H1 (cell line): Measurements from ENCODE around the gene GRID2. TPM values are rescaled to one million over a fixed set of nuclear protein-coding genes. Genes with fewer than 3 reads are reported as not detected.

Experiments
- CTCF ChIA-PET: fragments of 300-600 bp; sonication (Branson Sonifier 250); formaldehyde crosslinking; loops from one replicate; lab custom pipeline; 2021; ENCODE audit not compliant: partially characterized antibody; lab: Charles Lee
- POLR2A ChIA-PET: fragments of 300-600 bp; sonication (Branson Sonifier 250); formaldehyde crosslinking; loops from one replicate; lab custom pipeline; 2021; ENCODE audit warnings: inconsistent platforms; ENCODE audit not compliant: partially characterized antibody; lab: Charles Lee
- DNase-seq, 2 experiments: peaks; one replicate each; pipeline versions ENCODE4 v3.0.0 to v3.0.0-alpha.2; 2010 to 2022; ENCODE audit warnings: low spot score in 2 of 2, low read depth in 1 of 2, mixed read lengths in 1 of 2
- FAIRE-seq: peaks from 2 replicates; lab custom pipeline; 2011; peaks lifted over from hg19 to GRCh38; lab: Jason Lieb, UNC
- H2AFZ ChIP-seq: 2 replicates; pipeline ENCODE4 v1.8.1; 2012; ENCODE audit warnings: low read length, inconsistent platforms
- H2AK5ac ChIP-seq: 2 replicates; pipeline ENCODE4 v1.6.1; 2013; ENCODE audit warnings: low read depth, low read length
- H2BK120ac ChIP-seq: replicated peaks from 2 replicates; pipeline ENCODE3; 2013; ENCODE audit warnings: low read depth, low read length, inconsistent platforms
- H2BK12ac ChIP-seq: 2 replicates; pipeline ENCODE4 v1.6.1; 2013; ENCODE audit warnings: low read depth, low read length
- H2BK15ac ChIP-seq: 2 replicates; pipeline ENCODE4 v1.6.1; 2013; ENCODE audit warnings: low read length
- H2BK20ac ChIP-seq: 2 replicates; pipeline ENCODE4 v1.6.1; 2013; ENCODE audit warnings: low read length
- H2BK5ac ChIP-seq: 2 replicates; pipeline ENCODE4 v1.6.1; 2013; ENCODE audit warnings: low read depth, low read length
- H3K14ac ChIP-seq: 2 replicates; pipeline ENCODE4 v1.6.1; 2013; ENCODE audit warnings: inconsistent platforms; ENCODE audit not compliant: insufficient read length
- H3K18ac ChIP-seq: 2 replicates; pipeline ENCODE4 v1.6.1; 2013; ENCODE audit warnings: low read length; ENCODE audit errors: extremely low read depth
- H3K23ac ChIP-seq: 2 replicates; pipeline ENCODE4 v1.6.1; 2013; ENCODE audit warnings: inconsistent platforms; ENCODE audit not compliant: insufficient read length
- H3K23me2 ChIP-seq: 2 replicates; pipeline ENCODE4 v1.6.1; 2013; ENCODE audit warnings: low read depth, low read length
- H3K27ac ChIP-seq: 2 replicates; pipeline ENCODE4 v1.6.1; 2011; ENCODE audit warnings: low read depth, low read length, inconsistent platforms
- H3K27me3 ChIP-seq, 4 experiments: replicated peaks in 1 of 4; 1 replicate in 1 of 4; 2 replicates in 3 of 4; pipeline versions ENCODE4 v1.6.1 to v1.8.1; 2011 to 2013; ENCODE audit warnings: low read length in 3 of 4, mild to moderate bottlenecking in 3 of 4, inconsistent platforms in 2 of 4, mixed read lengths in 2 of 4, moderate library complexity in 1 of 4; ENCODE audit not compliant: control insufficient read depth in 3 of 4, insufficient read depth in 3 of 4; ENCODE audit errors: extremely low read depth in 1 of 4
- H3K36me3 ChIP-seq, 4 experiments: 2 replicates each; pipeline versions ENCODE4 v1.6.1 to v1.8.1; 2011 to 2013; ENCODE audit warnings: mild to moderate bottlenecking in 4 of 4, low read length in 3 of 4, moderate library complexity in 2 of 4, control low read depth in 1 of 4, inconsistent platforms in 1 of 4; ENCODE audit not compliant: insufficient read depth in 4 of 4, control insufficient read depth in 2 of 4
- H3K4ac ChIP-seq: replicated peaks from 2 replicates; pipeline ENCODE3; 2013; ENCODE audit warnings: low read length, low read depth, mixed read lengths, inconsistent platforms; ENCODE audit not compliant: insufficient read length
- H3K4me1 ChIP-seq, 4 experiments: replicated peaks in 1 of 4; 1 replicate in 1 of 4; 2 replicates in 3 of 4; pipeline versions ENCODE4 v1.6.1 to v1.8.1; 2011 to 2013; ENCODE audit warnings: low read length in 3 of 4, inconsistent platforms in 2 of 4, mixed read lengths in 1 of 4; ENCODE audit not compliant: insufficient read depth in 4 of 4, control insufficient read depth in 3 of 4
- H3K4me2 ChIP-seq, 2 experiments: 2 replicates each; pipeline versions ENCODE4 v1.6.1 to v1.8.1; 2011 to 2013; ENCODE audit warnings: low read depth in 2 of 2, low read length in 2 of 2, control low read depth in 1 of 2, inconsistent platforms in 1 of 2, mild to moderate bottlenecking in 1 of 2; ENCODE audit not compliant: insufficient read depth in 1 of 2
- H3K4me3 ChIP-seq, 4 experiments: fragments of 200-600, 300-600 bp in 1 of 4; sonication (generic), shearing (Covaris generic), sonication (Bioruptor Twin) in 1 of 4; 2 replicates each; pipeline versions ENCODE4 v1.5.1 to v1.8.1; 2011 to 2016; ENCODE audit warnings: low read length in 4 of 4, low read depth in 3 of 4, control low read depth in 2 of 4, inconsistent platforms in 2 of 4, mild to moderate bottlenecking in 2 of 4, mixed read lengths in 1 of 4, moderate library complexity in 1 of 4; ENCODE audit not compliant: insufficient read depth in 2 of 4; ENCODE audit errors: extremely low read depth in 1 of 4
- H3K56ac ChIP-seq: replicated peaks from 2 replicates; pipeline ENCODE3; 2013; ENCODE audit warnings: low read depth, mild to moderate bottlenecking, mixed read lengths, low read length, inconsistent platforms; ENCODE audit not compliant: insufficient read length
- H3K79me1 ChIP-seq: 2 replicates; pipeline ENCODE4 v1.6.1; 2013; ENCODE audit warnings: low read depth, low read length, control low read depth
- H3K79me2 ChIP-seq, 2 experiments: 2 replicates each; pipeline versions ENCODE4 v1.6.1 to v1.8.1; 2012 to 2013; ENCODE audit warnings: low read length in 2 of 2, mild to moderate bottlenecking in 2 of 2, inconsistent platforms in 1 of 2; ENCODE audit not compliant: insufficient read depth in 2 of 2, control insufficient read depth in 1 of 2
- H3K9ac ChIP-seq, 4 experiments: replicated peaks in 1 of 4; 1 replicate in 1 of 4; 2 replicates in 3 of 4; pipeline versions ENCODE4 v1.6.1 to v1.8.1; 2011 to 2013; ENCODE audit warnings: low read depth in 3 of 4, low read length in 3 of 4, control low read depth in 2 of 4, mild to moderate bottlenecking in 2 of 4, moderate library complexity in 2 of 4, inconsistent platforms in 1 of 4; ENCODE audit errors: extremely low read depth in 1 of 4
- H3K9me3 ChIP-seq, 2 experiments: 2 replicates each; pipeline versions ENCODE4 v1.6.1 to v1.8.1; 2012 to 2013; ENCODE audit warnings: mild to moderate bottlenecking in 2 of 2, moderate library complexity in 2 of 2, control low read depth in 1 of 2, inconsistent platforms in 1 of 2, low read depth in 1 of 2, low read length in 1 of 2, mixed read lengths in 1 of 2; ENCODE audit not compliant: insufficient read depth in 2 of 2
- H4K20me1 ChIP-seq, 2 experiments: replicated peaks in 1 of 2; 2 replicates each; pipeline versions ENCODE3 to v1.8.1; 2011 to 2013; ENCODE audit warnings: inconsistent platforms in 2 of 2, low read length in 2 of 2, mild to moderate bottlenecking in 1 of 2; ENCODE audit not compliant: insufficient read depth in 2 of 2, control insufficient read depth in 1 of 2
- H4K5ac ChIP-seq: 2 replicates; pipeline ENCODE4 v1.6.1; 2013; ENCODE audit warnings: low read length, low read depth, mixed read lengths, inconsistent platforms; ENCODE audit not compliant: insufficient read length
- H4K8ac ChIP-seq: 2 replicates; pipeline ENCODE4 v1.8.0; 2013; ENCODE audit warnings: mild to moderate bottlenecking, moderate library complexity, low read length, inconsistent platforms; ENCODE audit not compliant: insufficient read depth; ENCODE audit errors: extremely low read depth
- H4K91ac ChIP-seq: replicated peaks from 2 replicates; pipeline ENCODE3; 2013; ENCODE audit warnings: low read length, mixed read lengths, inconsistent platforms; ENCODE audit not compliant: insufficient read length
- NRF1 ChIP-seq: IDR thresholded peaks from 2 replicates; pipeline ENCODE4 v1.6.1; 2011; ENCODE audit warnings: mild to moderate bottlenecking, low read depth, low read length, improper control_type of control experiment
- TBP ChIP-seq: IDR thresholded peaks from 2 replicates; pipeline ENCODE4 v1.6.1; 2011; ENCODE audit warnings: low read depth, low read length, improper control_type of control experiment
- ZNF274 ChIP-seq: IDR thresholded peaks from 2 replicates; pipeline ENCODE4 v1.7.0; 2012; ENCODE audit warnings: low read length, borderline replicate concordance; ENCODE audit errors: extremely low read depth
- WGBS, 2 experiments: shearing (Covaris generic) in 1 of 2; methylation state at CpG; one replicate each; pipeline versions ENCODE4 v1.1.6 to v1.1.7; 2013 to 2015; ENCODE audit warnings: low lambda C conversion rate in 2 of 2, mixed read lengths in 2 of 2, inconsistent platforms in 1 of 2, low coverage in 1 of 2, missing lambda C conversion rate in 1 of 2; ENCODE audit not compliant: insufficient replicate concordance in 2 of 2, insufficient coverage in 1 of 2, insufficient read length in 1 of 2; ENCODE audit errors: extremely low coverage in 1 of 2, missing lambda C conversion rate in 1 of 2; 5-methylcytosine and 5-hydroxymethylcytosine counted together
- polyA plus RNA-seq, 7 experiments: library from polyadenylated mRNA; depleted of rRNA in 3 of 7; stranded (reverse) in 5 of 7; unstranded in 2 of 7; fragments of >200 nt in 5 of 7; fragments of 200-250 nt in 2 of 7; gene quantifications; 1 replicate in 5 of 7; 2 replicates in 1 of 7; 4 replicates in 1 of 7; pipeline versions ENCODE4 v1.2.1 to v1.2.3, GENCODE V29; 2011 to 2013; ENCODE audit warnings: missing spikeins in 2 of 7, mixed read lengths in 2 of 7
- total RNA-seq: library from RNA; stranded (reverse); fragmentation: NEBNext Ultra II Directional; extraction: Animal tissue kit (Norgen Biotek cat#: 25700); gene quantifications from 2 replicates; pipeline ENCODE4 v1.2.1, GENCODE V29; 2021

Gene GRID2
- total and polyA plus RNA-seq, 2 of the 8 experiments (the other 6 are each of a cell fraction or from before 2014, with no cell fraction given) = 31.1 to 81.9 TPM

DNA sequence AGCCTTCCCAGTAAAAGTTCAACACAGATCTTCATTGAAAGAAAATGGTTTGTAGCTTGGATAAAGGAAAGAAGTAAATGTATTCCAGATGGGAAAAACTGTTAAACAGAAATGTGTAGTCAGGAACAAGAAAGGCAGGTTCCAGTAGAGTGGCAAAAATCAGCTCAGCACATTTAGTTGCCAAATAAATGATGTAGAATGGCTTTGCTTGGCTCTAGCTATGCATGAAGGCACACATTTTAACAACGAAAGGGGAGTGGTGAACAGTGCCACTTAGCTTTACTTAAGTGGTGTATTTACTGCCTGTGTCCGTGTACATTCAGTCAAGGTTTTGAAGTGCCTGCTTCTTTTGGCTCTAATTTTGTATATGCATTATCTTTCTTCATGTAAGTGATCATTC is 880.3 kb downstream of the GRID2 start:
- FAIRE-seq = no peak
- Histone ChIP-seq H3K23me2 (no peaks in the 10 kb centered on the region), H4K8ac (no peak overlapping the region), H3K79me1 (no peaks in the 10 kb centered on the region), H3K27ac (no peak overlapping the region), H3K18ac (no peak overlapping the region), H4K5ac (no peak overlapping the region), H2BK12ac (no peak overlapping the region), H4K91ac (no peak overlapping the region), H2BK15ac (no peak overlapping the region), H4K20me1 (no peaks in the 10 kb centered on the region), H2BK120ac (no peak overlapping the region), H3K9ac (no peak overlapping the region), H2AFZ (no peak overlapping the region), H2AK5ac (no peak overlapping the region), H3K23ac (no peak overlapping the region), H2BK20ac (no peak overlapping the region), H3K4me3 (no peak overlapping the region), H3K79me2 (no peaks in the 10 kb centered on the region), H3K4ac (no peak overlapping the region), H3K9me3 (no peaks in the 10 kb centered on the region), H3K36me3 (no peaks in the 10 kb centered on the region), H3K27me3 (no peaks in the 10 kb centered on the region), H3K4me2 (no peak overlapping the region), H3K14ac (no peak overlapping the region), H2BK5ac (no peak overlapping the region), H3K56ac (no peak overlapping the region), H3K4me1 (no peaks in the 10 kb centered on the region)
- WGBS, 2 experiments = 97% methylated on average over 2 of the region's 2 CpGs; no CpG with 5 or more reads in 1 of the 2 experiments
- TF ChIP-seq NRF1 (no peak), TBP (no peak), ZNF274 (no peak)
- DNase-seq = no peak
- CTCF ChIA-PET = interaction anchor here (0.6 kb wide), 3 partner anchors 14 to 1223 kb away, joined by 3 read pairs; no protein-coding TSS in a partner anchor
- POLR2A ChIA-PET = no interaction called here
